ENCODE results near the gene DPAGT1. TPM values are rescaled to one million over a fixed set of nuclear protein-coding genes. Genes with fewer than 3 reads are reported as not detected.

DPAGT1 gene
- total and polyA plus RNA-seq, 2 donors (not counting 3 experiments of a cell fraction or from before 2014, with no cell fraction given) = 62.0 to 203 TPM

DNA sequence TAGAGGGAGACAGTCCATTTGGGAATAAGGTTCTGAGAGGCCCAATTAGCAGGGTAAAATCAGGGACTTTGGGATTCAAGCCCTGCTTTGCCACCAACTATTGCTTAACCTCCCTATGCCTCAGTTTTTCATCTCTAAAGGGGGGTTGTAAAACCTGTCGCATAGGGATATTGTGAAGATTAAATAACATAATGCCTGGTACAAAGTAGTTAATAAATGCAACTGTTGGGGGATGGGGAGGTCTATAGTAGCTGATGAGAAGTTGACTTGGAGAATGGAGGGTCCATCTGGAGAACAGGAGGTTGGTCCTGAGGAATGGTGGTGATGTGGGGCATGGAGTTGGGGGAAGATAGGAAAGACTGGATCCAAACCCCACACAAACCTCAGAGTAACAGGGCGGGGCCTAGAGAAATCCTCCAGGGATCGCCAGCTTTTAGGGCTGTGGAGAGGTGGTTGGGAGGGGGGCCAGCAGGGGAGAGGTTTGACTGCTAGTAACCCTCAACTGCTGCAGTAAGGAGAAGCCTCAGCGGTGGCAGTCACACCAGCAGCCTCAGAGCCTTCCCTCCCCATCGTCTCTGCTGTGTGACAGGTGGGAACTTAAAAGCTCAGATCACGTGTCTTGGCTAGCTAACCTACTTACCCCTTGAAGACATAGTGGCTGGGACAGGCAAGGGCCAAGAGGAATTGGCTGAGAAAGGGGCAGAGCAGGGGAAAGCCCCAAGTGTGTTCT, 46.1 kb upstream of the DPAGT1 start:
- TF ChIP-seq POLR2AphosphoS5 (IDR thresholded peaks at IDR 0.05; ENCODE audit: insufficient read depth, low read depth, low read length) = no peak
- TF ChIP-seq, protein P1, sequence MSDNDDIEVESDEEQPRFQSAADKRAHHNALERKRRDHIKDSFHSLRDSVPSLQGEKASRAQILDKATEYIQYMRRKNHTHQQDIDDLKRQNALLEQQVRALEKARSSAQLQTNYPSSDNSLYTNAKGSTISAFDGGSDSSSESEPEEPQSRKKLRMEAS (IDR thresholded peaks at IDR 0.05; ENCODE audit: insufficient read depth, insufficient read length) = no peak
- TF ChIP-seq MYC (IDR thresholded peaks at IDR 0.05; ENCODE audit: low read depth, low read length) = no peak
- TF ChIP-seq JUN (IDR thresholded peaks at IDR 0.05; ENCODE audit: borderline replicate concordance, insufficient read depth, insufficient read length, low read depth) = no peak
- TF ChIP-seq GATA2 (IDR thresholded peaks at IDR 0.05; ENCODE audit: insufficient read depth, insufficient read length, low read depth, low read length) = no peak
- no peak for TF ChIP-seq FOS (IDR thresholded peaks at IDR 0.05; ENCODE audit: borderline replicate concordance, insufficient read depth, low read length)
- TF ChIP-seq, protein P2, sequence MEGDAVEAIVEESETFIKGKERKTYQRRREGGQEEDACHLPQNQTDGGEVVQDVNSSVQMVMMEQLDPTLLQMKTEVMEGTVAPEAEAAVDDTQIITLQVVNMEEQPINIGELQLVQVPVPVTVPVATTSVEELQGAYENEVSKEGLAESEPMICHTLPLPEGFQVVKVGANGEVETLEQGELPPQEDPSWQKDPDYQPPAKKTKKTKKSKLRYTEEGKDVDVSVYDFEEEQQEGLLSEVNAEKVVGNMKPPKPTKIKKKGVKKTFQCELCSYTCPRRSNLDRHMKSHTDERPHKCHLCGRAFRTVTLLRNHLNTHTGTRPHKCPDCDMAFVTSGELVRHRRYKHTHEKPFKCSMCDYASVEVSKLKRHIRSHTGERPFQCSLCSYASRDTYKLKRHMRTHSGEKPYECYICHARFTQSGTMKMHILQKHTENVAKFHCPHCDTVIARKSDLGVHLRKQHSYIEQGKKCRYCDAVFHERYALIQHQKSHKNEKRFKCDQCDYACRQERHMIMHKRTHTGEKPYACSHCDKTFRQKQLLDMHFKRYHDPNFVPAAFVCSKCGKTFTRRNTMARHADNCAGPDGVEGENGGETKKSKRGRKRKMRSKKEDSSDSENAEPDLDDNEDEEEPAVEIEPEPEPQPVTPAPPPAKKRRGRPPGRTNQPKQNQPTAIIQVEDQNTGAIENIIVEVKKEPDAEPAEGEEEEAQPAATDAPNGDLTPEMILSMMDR (IDR thresholded peaks at IDR 0.05; ENCODE audit: extremely low read depth in 1 of 2, insufficient read depth in 1 of 2, low read depth in 1 of 2, low read length in 2 of 2) = no peak
- ChIA-PET POLR2A (no interaction called here), CTCF (interaction anchor here (1.0 to 2.2 kb wide), 3 partner anchors 45 to 174 kb away, joined by 3 to 10 read pairs (median 3); no protein-coding TSS in a partner anchor)
- DNase-seq (ENCODE audit: low read depth, low spot score) (no peak), FAIRE-seq (no peak)
- intact Hi-C loops (cut with micrococcal nuclease) (loop anchor here (2.0 kb wide), 1 partner anchor 21 kb away; the partner anchor contains the start of gene NLRX1), dilution Hi-C loops (cut with MboI; ENCODE audit: extremely low pct_ligation_motif_present, low sequenced_read_pairs) (no loop called here)
- Histone ChIP-seq H4K20me1 (replicated peaks; ENCODE audit: control insufficient read depth, extremely low read depth, insufficient read depth, low read length) (no peaks in the 10 kb centered on the region), H3K9me3 (replicated peaks; ENCODE audit: control insufficient read depth, insufficient read depth, low read length) (no peaks in the 10 kb centered on the region), H3K36me3 (ENCODE audit: control insufficient read depth in 2 of 2, extremely low read depth in 1 of 2, insufficient read depth in 2 of 2, low read length in 2 of 2) (no peaks in the 10 kb centered on the region), H3K27ac (ENCODE audit: insufficient read depth, low read depth, low read length) (no peak overlapping the region), H3K4me2 (ENCODE audit: insufficient read depth, low read length) (no peak overlapping the region), H3K9me1 (replicated peaks; ENCODE audit: control insufficient read depth, extremely low read depth, insufficient read depth, low read length) (no peaks in the 10 kb centered on the region), H2AFZ (ENCODE audit: low read depth, low read length) (no peak overlapping the region), H3K79me2 (ENCODE audit: control insufficient read depth, insufficient read depth, low read length) (no peaks in the 10 kb centered on the region), H3K9ac (replicated peaks; ENCODE audit: extremely low read depth, insufficient read depth, low read length) (no peak overlapping the region), H3K27me3 (ENCODE audit: control insufficient read depth in 2 of 2, insufficient read depth in 2 of 2, low read length in 2 of 2) (peaks cover 2 to 3% of the 10 kb centered on the region in 2 experiments), H3K4me3 (replicated peaks in 1 of 3; ENCODE audit: insufficient read depth in 1 of 3, low read depth in 1 of 3, low read length in 3 of 3) (no peak overlapping the region), H3K4me1 (ENCODE audit: control insufficient read depth, extremely low read depth, insufficient read depth, low read length) (peaks cover 4% of the 10 kb centered on the region)
- BruUV-seq (replicated peaks) = no TSS peak
